DND-41 (cell line): ENCODE results near the gene CASP9.

Experiments used
- CTCF ChIP-seq: IDR thresholded peaks from 2 replicates; pipeline ENCODE4 v1.5.1; 2012; ENCODE audit warnings: borderline replicate concordance, low read length, moderate library complexity, mild to moderate bottlenecking; ENCODE audit not compliant: poor library complexity, severe bottlenecking; ENCODE audit errors: extremely low read depth
- EZH2 ChIP-seq: IDR thresholded peaks from 3 replicates; pipeline ENCODE4 v1.6.1; 2012; ENCODE audit warnings: borderline replicate concordance, low read depth, mild to moderate bottlenecking, moderate library complexity, low read length, inconsistent platforms; ENCODE audit not compliant: severe bottlenecking

- no peak for TF ChIP-seq EZH2
- TF ChIP-seq CTCF, result no peak
Measured at GRCh38 chr1:15492596-15492995, 31.4 kb downstream of the CASP9 start.
